GM19351 (cell line): ENCODE measurements around the gene HS3ST3B1.

Source experiments
- ATAC-seq: cut with Tn5 transposase; IDR thresholded peaks from one replicate; pipeline ENCODE4 v1.9.1; 2021; ENCODE audit warnings: mild to moderate bottlenecking, moderate library complexity; ENCODE audit not compliant: unreplicated experiment

HS3ST3B1 gene

DNA sequence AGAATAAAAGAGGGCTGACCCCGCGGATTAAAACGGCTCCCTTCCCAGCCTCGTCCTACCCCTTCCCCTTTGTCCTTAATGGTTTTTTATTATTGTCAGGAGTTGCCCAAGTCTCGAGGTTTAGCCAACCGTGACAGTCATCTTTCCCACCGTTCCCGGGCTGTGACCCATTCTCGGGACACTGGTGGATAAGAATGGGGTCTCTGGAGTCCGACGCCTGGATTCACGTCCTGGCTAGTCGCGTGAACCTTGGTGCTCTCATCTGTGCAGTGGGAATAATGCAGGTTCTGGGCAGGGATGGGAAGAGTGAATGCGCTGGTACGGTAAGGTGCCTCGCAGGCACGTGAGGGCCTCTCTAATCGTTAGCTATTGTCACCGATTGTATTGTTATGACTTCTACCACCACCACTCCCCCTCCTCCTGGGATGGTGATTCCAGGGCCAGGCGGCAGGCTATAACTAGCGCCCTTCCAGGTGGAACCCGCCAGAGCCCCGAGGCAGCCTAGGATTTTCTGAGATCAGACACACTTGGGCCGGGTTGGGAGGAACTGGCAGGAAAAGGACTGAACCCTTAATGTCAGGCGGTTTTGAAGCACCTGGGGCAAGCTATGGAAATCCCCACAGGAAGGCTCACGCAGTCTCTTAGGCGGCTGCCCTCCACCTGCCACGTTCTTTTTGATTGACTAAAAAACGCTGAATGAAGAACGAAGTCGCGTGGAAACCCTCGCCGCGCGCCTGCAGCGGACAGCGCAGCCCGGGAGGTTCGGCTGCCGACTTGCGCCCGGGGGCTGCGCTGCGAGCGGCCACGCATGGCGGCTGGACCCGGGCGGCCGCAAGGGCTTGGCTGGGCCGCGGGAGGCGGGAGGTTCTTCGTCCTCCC is 2.7 kb downstream of the HS3ST3B1 start:
- no peak for ATAC-seq

DNA sequence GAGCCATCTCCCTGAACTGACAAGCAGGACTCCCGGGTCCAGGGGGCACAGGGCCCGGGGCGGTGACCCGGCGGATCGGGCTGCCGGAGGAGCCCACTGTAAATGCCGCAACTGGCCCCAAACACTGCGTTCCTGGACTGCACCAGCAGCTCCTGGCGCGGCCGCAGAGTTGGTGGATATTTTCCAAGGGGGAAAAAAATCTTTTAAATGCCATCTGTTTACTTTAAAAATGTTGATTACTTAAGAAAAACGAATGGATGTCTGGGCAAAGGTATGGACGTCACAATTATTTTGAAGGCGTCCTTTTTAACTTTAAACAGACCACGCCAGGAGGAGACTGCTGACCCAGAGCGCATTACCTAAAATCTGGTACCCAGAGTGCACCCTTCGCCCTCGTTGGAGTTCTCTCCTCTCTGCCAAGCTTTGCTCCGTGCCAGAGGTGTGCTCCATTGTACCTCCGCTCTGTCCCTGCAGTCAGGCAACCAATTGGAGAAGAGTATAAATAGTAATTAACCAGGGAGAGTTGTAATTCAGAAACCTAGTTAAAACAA is 3.4 kb downstream of the HS3ST3B1 start:
- no peak for ATAC-seq

DNA sequence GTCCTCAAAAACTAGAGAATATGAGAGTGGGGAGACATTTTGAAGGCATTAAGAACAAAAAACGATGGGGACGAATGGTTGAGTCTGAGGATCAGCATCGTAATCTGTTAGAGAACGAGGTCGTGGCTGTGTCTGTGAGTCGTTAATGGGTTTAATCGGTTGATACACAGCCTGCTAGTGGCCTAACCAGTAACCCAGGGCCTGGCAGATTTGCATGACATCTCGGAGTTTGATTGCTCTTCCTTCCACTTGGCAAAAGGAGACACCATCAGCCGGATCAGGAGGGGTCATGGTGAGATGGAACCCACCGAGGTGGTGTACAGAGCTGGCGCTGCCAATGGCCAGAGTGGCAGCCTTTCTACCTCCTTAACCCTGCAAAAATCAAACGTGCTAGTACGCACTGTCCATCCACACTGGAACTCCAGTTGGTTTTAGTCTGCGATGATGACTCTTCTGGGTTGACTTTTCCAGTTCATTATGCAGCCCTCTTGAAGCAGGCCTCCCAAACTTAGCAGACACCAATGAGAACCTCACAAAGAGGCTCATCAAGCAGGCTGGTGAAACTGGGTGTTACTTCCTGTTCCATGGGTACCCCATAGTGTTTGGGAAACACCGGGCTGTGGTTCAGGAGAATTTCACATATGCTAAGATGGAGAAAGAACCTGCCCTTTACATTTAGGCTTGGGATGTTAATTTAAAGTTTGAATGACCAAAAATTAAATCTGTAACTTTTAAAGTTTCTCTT is 4.1 kb downstream of the HS3ST3B1 start:
- no peak for ATAC-seq

DNA sequence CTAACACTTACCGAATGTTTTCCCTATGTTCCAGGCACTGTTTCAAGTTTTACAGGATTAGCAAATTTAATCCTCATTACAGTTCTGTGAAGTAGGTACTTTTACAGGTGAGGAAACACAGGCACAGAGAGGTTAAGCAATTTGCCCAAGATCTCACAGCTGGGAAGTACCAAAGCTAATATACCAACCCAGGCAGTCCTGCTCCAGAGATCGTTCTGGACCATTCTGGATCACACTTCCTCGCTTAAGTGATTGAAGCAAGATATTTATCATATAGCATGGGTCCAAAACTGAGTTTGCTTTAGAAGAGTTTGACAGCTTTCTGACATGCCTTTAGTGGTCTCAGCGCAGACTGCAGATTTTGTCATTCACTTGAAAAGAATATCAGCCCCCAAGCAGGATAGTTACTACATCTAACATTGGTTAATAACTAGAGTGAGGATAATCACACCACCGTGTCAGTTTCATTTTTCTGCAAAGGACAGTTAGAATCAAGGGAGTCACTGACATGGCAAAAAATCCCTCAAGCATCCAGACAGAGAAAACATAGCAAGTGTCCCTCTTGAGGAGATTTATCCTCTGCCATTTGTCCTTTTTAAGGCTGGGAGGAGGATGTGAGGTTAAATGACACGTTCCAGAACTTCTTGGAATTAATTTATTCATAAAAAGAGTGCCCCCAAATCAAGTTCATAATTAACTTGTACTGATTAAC is 5.1 kb downstream of the HS3ST3B1 start:
- ATAC-seq = no peak

DNA sequence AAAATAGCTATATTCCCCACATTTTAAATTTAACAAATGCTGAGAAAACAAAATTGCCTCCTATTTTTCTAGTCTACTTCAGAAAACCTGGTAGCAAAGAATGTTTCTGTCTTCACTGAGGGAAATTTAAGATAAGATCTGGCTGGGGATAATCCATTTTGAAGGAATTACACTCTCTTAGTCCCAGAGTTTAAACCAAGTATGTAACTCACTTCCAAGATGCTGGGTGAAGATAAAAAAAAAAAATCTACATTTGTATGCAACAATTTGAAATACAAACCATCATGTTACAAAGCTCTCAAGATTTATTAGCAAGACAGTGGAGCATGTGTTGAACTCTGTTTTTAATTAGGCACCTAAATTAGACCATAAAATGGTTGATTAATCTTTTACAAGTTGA is 5.7 kb downstream of the HS3ST3B1 start:
- ATAC-seq = no peak

DNA sequence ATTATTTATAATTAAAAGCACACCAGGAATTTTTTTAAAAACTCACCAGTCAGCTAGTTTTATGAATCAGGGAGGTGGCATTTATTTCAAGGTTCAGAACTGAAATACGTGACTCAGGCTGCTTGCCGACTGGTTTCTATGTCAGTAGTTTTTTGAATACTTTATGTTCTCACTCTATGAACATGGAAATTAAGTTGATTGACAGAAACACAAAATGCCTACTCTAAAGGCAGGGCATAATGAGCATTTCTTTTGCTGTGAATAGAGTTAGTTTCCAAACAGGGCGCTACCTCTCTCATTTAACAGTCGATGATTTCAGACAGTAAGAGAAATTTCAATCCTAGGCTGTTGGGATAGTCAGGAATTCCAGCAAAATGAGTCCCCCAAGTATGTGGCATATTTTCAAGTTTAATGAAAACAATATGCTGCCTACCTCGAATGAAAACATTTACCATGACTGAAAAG is 6.7 kb downstream of the HS3ST3B1 start:
- no peak for ATAC-seq

DNA sequence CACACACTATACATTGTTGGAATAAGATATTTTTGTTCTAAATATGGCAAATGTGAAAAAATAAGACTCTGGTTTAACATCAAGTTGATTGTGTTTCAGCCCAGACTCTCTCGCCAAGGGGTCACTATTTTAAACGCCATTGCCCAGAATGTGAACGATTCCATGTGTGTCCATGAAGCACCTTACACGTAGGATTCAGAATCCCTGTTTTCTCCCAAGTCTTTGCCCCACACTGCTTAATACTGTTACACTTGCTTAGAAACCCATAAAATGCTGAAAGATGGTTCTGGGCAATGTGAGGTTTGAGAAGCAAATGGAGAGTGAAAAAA is 7.7 kb downstream of the HS3ST3B1 start:
- ATAC-seq = no peak

DNA sequence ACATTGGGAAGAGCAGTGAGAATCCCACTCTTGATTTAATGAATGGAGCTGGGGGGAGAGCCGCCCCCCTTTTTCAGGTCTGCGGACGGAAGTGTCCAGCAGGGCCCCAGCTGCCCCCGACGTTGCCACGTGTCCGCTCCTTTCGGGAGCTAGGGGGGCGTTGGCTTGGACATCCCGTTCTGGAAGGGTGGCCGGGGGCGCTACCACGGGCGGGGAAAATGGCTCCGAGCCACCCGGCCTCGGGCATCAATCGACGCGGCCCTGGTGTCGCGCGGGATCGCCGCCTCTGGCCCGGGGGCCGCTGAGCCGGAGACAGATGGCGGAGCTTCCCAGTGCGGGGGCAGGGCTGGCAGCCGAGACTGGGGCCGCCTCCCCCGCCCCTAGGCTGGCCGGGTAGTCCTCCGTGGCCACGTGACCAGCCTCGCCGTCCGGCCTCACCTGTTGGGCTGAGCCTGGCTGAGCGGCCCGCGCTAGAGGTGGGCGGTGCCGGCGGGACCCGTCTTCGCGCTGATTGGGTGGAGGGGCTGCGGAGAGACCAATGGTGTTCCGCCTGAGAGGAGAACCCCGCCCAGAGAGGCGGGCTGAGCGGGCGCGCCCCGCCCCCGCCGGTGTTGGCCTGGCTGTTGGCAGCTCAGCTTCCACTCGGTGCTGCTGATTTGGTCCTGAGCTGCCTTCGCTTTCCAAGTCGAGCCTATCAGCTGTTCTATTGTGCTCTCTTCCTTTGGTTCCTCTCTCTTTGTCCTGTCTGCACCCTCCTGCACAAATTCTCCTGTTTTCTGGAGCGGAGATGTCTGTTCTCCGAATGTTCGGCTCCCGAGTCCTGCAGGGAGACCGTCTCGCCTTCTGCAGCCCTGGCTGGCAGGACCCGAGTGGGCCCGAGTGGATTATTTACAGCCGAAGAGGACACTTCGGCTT is 8.3 kb downstream of the HS3ST3B1 start:
- ATAC-seq = no peak

DNA sequence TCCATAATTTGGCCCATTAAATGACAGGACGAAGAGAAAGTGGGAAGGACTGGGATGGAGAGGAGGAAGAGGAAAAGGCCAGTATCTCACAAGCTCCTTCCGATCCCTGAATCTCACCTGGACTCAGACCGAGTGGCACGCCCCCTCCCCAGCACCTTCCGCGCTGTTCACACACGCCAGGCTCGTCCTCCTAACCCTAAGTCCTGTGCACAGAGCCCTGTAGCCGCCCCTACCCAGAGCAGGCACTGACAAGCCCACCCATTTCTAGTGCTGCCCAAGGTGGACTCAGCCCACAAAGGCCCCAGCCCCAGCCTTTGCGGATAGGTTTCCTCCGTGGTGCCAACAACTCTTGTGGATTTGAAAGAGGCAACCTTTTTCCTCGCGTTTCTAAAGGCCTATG is 9.2 kb downstream of the HS3ST3B1 start:
- ATAC-seq = no peak

DNA sequence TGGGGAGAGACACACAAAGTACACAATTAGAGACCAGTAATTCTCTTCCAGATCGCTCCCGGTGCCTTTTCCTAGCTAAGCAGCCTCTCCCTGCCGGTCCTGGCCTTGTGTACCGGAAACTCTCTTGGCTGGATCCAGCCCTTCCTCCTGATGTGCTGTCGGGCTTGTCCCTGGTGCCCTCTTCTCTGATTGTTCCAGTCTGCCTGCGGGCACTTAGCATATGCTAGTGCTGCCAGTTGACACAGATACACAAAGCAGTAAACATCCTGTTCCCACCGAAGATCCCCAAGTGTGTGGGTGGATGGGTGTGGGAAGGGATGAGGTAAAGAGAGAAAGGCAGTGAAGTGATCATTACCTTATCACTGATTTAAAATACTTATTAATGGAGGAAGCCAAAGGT is 9.7 kb downstream of the HS3ST3B1 start:
- ATAC-seq = no peak

DNA sequence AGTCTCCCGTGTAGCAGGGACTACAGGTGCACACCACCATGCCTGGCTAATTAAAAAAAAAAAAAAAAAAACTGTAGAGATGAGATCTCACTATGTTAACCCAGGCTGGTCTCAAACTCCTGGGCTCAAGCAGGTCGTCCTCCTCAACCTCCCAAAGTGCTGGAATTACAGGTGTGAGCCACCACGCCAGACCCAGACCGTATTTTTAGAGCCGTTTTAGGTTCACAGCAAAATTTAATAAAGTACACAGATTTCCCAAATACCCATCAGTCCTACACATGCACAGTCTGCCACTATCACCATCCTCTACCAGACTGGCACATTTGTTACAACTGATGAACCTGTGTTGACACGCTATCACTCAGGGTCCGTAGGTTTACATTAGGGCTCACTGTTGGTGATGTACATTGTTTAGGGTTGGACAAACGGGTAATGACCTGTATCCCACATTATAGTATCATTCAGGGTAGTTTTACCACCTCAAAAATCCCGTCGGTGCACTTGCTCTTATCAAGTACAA is 10.4 kb downstream of the HS3ST3B1 start:
- ATAC-seq = no peak

DNA sequence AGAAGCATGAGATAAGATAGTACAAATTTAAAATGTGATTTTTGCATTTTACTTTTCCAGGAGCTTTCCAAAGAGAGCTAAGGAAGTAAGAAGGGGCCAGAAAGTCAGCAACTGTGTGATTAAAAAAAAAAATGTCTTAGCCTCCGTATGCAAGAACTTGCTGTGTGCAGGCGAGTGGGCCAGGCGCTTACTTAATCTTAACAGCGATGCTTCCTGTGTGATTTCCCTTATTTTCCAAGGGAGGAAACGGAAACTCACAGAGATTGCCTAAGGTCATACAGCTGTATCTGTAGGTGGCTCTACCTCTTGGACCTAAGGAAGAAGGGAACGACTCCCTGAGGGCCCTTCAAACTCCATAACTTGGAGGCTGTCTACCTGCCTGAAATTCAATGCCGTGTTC is 11.1 kb downstream of the HS3ST3B1 start:
- no peak for ATAC-seq

DNA sequence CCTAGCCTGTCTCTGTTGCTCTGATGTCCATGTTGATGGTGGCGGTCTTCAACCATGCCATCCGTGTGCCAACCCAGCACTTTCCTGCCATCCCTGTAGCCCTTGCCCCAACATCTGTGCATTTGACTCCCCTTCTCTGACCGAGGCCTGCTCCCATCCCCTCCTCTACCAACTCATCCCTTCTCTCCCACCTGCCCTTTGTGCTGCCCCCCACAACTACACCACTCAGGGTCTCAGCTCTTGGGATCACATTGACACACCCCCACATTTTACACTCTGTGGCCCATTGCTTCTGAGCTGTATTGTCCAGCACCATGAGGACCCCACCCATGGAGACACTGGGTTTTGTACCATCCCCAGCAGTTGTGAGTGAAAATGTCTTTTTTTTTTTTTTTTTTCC is 11.6 kb downstream of the HS3ST3B1 start:
- no peak for ATAC-seq

DNA sequence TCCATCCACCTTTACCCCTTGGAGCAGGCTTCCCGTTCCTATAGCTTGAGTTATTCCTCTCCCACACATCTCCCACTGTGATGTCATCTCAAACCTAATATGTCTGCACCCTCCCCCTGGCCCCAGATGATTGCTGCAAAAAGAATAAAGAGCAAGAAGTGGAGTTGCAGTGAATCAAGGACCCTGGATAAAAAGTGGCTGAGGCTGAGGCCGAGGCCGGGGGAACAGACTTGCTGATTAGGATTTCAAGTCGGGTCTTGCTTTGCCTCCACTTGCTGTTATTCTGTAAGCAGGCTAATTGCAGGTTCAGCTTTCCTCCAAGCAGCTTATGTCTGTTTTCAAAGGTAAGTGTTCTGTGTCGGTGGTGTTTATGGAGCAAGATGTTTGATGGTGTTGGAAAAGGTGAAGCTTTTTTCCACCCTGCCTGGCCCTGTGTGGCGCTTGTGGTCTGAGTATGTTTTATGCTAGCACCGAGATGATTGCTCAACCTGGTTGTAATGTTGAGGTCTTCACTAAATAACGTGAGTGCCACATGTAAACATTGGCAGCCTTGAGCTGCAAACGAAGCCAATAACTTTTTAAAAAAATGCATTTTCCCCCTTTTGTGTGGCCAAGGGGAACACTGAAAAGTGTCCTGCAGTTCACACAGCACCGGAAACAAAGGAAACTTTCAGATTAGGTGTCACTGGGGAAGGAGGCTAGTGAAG is 15.4 kb downstream of the HS3ST3B1 start:
- ATAC-seq = no peak

DNA sequence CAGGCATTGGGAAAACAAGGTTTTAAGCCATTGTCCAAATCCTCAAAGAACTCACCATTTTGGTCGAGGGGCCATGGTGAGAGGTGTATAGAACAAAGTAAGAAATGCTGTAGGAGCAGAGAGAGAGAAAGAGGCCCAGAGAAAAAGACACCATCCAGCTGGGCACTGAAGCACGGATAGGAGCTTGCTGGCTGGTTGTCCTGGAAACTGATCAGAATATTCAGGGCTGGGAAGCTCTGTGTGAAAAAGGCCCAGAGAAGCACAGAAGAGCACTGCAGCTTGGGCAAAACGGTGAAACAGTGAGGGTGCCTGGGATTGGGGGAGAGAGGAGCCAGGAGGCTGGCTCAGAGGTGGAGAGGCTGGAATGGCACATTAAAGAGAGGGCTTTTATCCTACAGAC is 16.5 kb downstream of the HS3ST3B1 start:
- ATAC-seq = no peak

DNA sequence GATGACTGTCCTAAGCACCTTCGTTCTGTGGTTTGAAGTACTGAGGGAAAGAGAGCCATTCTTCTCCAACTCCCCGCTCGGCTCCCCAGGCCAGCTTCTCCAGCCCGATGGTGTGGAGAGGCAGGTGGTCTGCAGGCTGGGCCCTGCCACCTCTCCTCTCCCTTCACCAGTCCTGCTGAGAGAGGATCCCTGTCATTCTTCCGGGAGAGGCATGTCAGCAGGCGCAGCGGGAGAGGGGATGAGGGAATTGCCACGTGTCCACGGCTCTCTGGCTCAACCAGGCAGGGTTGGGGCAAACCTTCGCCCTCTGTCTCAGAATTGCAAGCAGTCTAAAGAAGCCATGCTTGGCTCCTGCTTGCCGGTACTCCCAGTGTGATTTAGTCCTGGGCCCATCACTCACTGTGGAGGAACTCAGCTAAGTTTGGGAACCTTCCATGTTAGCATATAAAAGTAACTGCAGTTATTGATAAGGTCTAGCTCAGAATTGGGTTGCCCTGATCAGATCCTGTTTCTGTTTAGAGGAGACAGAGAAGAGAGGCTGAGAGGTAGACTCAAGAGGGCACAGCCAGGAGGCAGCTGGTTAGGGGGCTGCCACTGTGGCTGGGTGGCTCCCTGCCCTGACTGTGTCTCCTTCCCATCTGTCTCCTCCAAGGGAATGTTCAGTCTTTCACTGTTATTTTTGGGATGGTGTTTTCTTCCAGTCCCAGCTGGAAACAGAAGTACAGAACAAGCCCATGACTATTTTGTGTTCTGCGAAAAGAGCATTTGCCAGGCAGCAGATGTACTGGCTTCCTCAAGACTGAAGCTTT is 17.4 kb downstream of the HS3ST3B1 start:
- ATAC-seq = no peak

DNA sequence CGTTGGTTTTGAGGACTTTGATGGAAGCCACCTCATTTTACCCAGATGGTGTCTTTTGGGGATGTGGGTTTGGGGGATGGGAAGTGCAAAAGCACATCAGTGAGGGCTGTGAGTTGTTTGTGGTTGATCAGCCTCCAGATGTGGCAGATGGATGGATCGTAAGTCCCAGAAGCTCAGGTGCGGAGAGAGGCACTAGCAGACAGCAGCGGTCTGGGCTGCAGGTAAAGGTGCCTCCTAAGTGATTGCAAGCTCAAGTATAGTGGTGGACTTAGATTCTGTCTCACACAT is 18.0 kb downstream of the HS3ST3B1 start:
- no peak for ATAC-seq

DNA sequence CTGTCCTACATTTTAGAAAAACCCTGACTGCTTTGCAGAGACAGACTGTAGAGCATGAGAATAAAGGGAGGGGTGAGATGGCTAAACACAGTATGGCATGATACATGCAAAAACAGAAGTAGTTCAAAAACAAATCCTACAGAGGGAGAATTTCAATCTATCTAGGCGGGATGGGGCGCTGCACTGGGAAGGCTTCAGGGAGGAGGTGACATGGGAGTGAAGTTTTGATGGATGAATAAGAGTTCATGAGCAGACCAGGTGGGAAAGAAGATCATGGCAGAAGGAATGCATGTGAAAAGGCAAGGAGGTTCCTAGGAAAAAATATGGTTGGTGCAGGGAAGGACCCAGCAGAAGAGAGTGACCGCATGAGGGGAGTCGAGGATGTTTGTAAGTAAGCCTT is 19.2 kb downstream of the HS3ST3B1 start:
- ATAC-seq = no peak
